Measurements from ENCODE around the gene HSD17B12. TPM values are rescaled to one million over a fixed set of nuclear protein-coding genes. Genes with fewer than 3 reads are reported as not detected.

The HSD17B12 gene
- total and polyA plus RNA-seq, 2 of the 8 experiments (the other 6 are each of a cell fraction or from before 2014, with no cell fraction given), result 46.0 to 121 TPM

GRCh38 chr11:43694477-43694876, 13.9 kb downstream of the HSD17B12 start (continued):
- TF ChIP-seq CTCF (IDR thresholded peaks at IDR 0.05; ENCODE audit: control extremely low read depth in 1 of 3, insufficient read depth in 1 of 3, low read depth in 1 of 3, low read length in 3 of 3) (no peak), EZH2 (IDR thresholded peaks at IDR 0.05; ENCODE audit: low read depth, low read length, severe bottlenecking) (no peak), BACH1 (IDR thresholded peaks at IDR 0.05; ENCODE audit: low read length) (no peak), CEBPB (IDR thresholded peaks at IDR 0.05; ENCODE audit: low read depth, low read length) (no peak), FOSL1 (IDR thresholded peaks at IDR 0.05; ENCODE audit: insufficient read depth, low read depth, low read length) (no peak), NRF1 (IDR thresholded peaks at IDR 0.05; ENCODE audit: low read depth, low read length) (no peak), ATF3 (IDR thresholded peaks at IDR 0.05; ENCODE audit: insufficient read depth, low read depth, low read length) (no peak)

Measured in H1 (cell line).